ENCODE results near the gene ADGRL3.
"Not testable (repeated sequence)": the region's sequence is repeated elsewhere in the genome, so short reads cannot be mapped to it uniquely, and the experiment has no call there.

Gene ADGRL3

GRCh38 chr4:61838072-61838471 lies 637.9 kb downstream of the ADGRL3 start:
- no peak for DNase-seq

GRCh38 chr4:61841714-61842113 lies 641.6 kb downstream of the ADGRL3 start:
- no peak for DNase-seq

- no peak for DNase-seq
These were observed 651.0 kb downstream of the ADGRL3 start for GRCh38 chr4:61851126-61851525.

- not testable (repeated sequence) for DNase-seq
These were observed 652.0 kb downstream of the ADGRL3 start for GRCh38 chr4:61852105-61852504.

- no peak for DNase-seq
These were observed 652.9 kb downstream of the ADGRL3 start for GRCh38 chr4:61853041-61853440.

- DNase-seq: no peak
These were observed 660.2 kb downstream of the ADGRL3 start for GRCh38 chr4:61860376-61860775.

GRCh38 chr4:61864286-61864685 lies 664.2 kb downstream of the ADGRL3 start:
- DNase-seq: no peak

GRCh38 chr4:61866378-61867030 lies 666.4 kb downstream of the ADGRL3 start:
- peak; percentile 9 for DNase-seq

GRCh38 chr4:61872983-61873382 lies 672.9 kb downstream of the ADGRL3 start:
- DNase-seq: no peak

GRCh38 chr4:61877266-61877665 lies 677.1 kb downstream of the ADGRL3 start:
- no peak for DNase-seq

GRCh38 chr4:61877893-61878292 lies 677.8 kb downstream of the ADGRL3 start:
- DNase-seq: no peak

GRCh38 chr4:61882381-61882780 lies 682.3 kb downstream of the ADGRL3 start:
- no peak for DNase-seq

GRCh38 chr4:61886131-61886530 lies 686.0 kb downstream of the ADGRL3 start:
- no peak for DNase-seq

- no peak for DNase-seq
These were observed 689.0 kb downstream of the ADGRL3 start for GRCh38 chr4:61889117-61889516.

GRCh38 chr4:61890321-61890720 lies 690.2 kb downstream of the ADGRL3 start:
- DNase-seq: no peak

- DNase-seq: no peak
These were observed 691.8 kb downstream of the ADGRL3 start for GRCh38 chr4:61891953-61892352.

GRCh38 chr4:61896634-61897033 lies 696.5 kb downstream of the ADGRL3 start:
- no peak for DNase-seq

- no peak for DNase-seq
These were observed 708.9 kb downstream of the ADGRL3 start for GRCh38 chr4:61909031-61909430.

GRCh38 chr4:61911313-61911756 lies 711.2 kb downstream of the ADGRL3 start:
- DNase-seq: no peak

- DNase-seq: no peak
These were observed 713.5 kb downstream of the ADGRL3 start for GRCh38 chr4:61913619-61914018.

GRCh38 chr4:61915501-61915900 lies 715.4 kb downstream of the ADGRL3 start:
- DNase-seq: no peak

- no peak for DNase-seq
These were observed 718.4 kb downstream of the ADGRL3 start for GRCh38 chr4:61918507-61918906.

- no peak for DNase-seq
These were observed 718.9 kb downstream of the ADGRL3 start for GRCh38 chr4:61918987-61919386.

GRCh38 chr4:61919561-61919960 lies 719.4 kb downstream of the ADGRL3 start:
- no peak for DNase-seq

- no peak for DNase-seq
These were observed 721.8 kb downstream of the ADGRL3 start for GRCh38 chr4:61921920-61922319.
